ES-I3 (cell line): ENCODE measurements around the gene MTERF2.
"Not testable (repeated sequence)": the region's sequence is repeated elsewhere in the genome, so short reads cannot be mapped to it uniquely, and the experiment has no call there.

ENCODE experiments used
- H3K36me3 ChIP-seq: 2 replicates; pipeline ENCODE4 v1.6.1; 2013; ENCODE audit warnings: mild to moderate bottlenecking, low read length, control low read depth, moderate library complexity; ENCODE audit not compliant: insufficient read depth
- H3K4me1 ChIP-seq: 2 replicates; pipeline ENCODE4 v1.6.1; 2013; ENCODE audit warnings: mild to moderate bottlenecking, control low read depth, low read length; ENCODE audit not compliant: insufficient read depth
- H3K9ac ChIP-seq: 2 replicates; pipeline ENCODE4 v1.6.1; 2013; ENCODE audit warnings: low read depth, mild to moderate bottlenecking, low read length, moderate library complexity
- H3K9me3 ChIP-seq: 2 replicates; pipeline ENCODE4 v1.6.1; 2013; ENCODE audit warnings: mild to moderate bottlenecking, low read length, moderate library complexity; ENCODE audit not compliant: control insufficient read depth, insufficient read depth

MTERF2 gene

GRCh38 chr12:106986625-106987389 lies at the start of gene MTERF2:
Gene MTERF2, minus strand, starts transcription at chr12:106987146. Its CDS starts 8,432 bp downstream, at chr12:106978714.
- Histone ChIP-seq H3K4me1 (peaks cover 11% of the 10 kb centered on the region; the same call in 1 of the 2 replicates), H3K36me3 (no peaks in the 10 kb centered on the region), H3K9ac (peak within 1 kb of the TSS; percentile 85), H3K9me3 (no peaks in the 10 kb centered on the region)

GRCh38 chr12:107035733-107036132 lies 48.8 kb upstream of the MTERF2 start:
- H3K4me1 ChIP-seq = no peaks in the 10 kb centered on the region
- H3K36me3 ChIP-seq = no peaks in the 10 kb centered on the region; the same call in 1 of the 2 replicates
- no peak overlapping the region for H3K9ac ChIP-seq
- H3K9me3 ChIP-seq = no peaks in the 10 kb centered on the region

GRCh38 chr12:107033758-107034739 lies 47.1 kb upstream of the MTERF2 start:
- Histone ChIP-seq H3K9me3 (no peaks in the 10 kb centered on the region), H3K36me3 (no peaks in the 10 kb centered on the region; the same call in 1 of the 2 replicates), H3K9ac (no peak overlapping the region), H3K4me1 (no peaks in the 10 kb centered on the region)

DNA sequence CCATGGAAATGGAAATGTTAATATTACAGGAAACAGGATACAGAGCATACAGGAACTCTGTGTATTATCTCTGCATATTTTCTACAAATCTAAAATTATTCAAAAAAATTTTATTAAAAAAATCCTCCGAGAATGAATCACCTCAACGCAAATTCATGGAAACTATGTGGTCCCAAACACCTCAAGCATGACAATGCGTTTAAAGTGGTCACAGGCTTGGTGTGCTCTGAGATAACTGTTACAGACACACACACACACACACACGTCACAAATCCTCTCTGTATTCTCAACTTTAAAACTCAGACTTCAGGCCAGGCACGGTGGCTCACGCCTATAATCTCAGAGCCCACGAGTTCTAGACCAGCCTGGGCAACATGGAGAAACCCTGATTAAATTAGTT lies 45.3 kb upstream of the MTERF2 start:
- no peaks in the 10 kb centered on the region for H3K4me1 ChIP-seq
- no peaks in the 10 kb centered on the region for H3K36me3 ChIP-seq
- H3K9me3 ChIP-seq = no peaks in the 10 kb centered on the region
- no peak overlapping the region for H3K9ac ChIP-seq

- H3K9ac ChIP-seq = no peak overlapping the region
- H3K9me3 ChIP-seq = no peaks in the 10 kb centered on the region
- H3K36me3 ChIP-seq = no peaks in the 10 kb centered on the region
- no peaks in the 10 kb centered on the region for H3K4me1 ChIP-seq
Observed at GRCh38 chr12:107031061-107031460, 44.1 kb upstream of the MTERF2 start.

GRCh38 chr12:107029081-107029480 lies 42.1 kb upstream of the MTERF2 start:
- Histone ChIP-seq H3K9ac (no peak overlapping the region), H3K9me3 (no peaks in the 10 kb centered on the region), H3K36me3 (no peaks in the 10 kb centered on the region), H3K4me1 (no peaks in the 10 kb centered on the region)

- Histone ChIP-seq H3K36me3 (no peaks in the 10 kb centered on the region), H3K9me3 (no peaks in the 10 kb centered on the region), H3K4me1 (no peaks in the 10 kb centered on the region), H3K9ac (no peak overlapping the region)
Observed at GRCh38 chr12:107027636-107028053, 40.7 kb upstream of the MTERF2 start.

DNA sequence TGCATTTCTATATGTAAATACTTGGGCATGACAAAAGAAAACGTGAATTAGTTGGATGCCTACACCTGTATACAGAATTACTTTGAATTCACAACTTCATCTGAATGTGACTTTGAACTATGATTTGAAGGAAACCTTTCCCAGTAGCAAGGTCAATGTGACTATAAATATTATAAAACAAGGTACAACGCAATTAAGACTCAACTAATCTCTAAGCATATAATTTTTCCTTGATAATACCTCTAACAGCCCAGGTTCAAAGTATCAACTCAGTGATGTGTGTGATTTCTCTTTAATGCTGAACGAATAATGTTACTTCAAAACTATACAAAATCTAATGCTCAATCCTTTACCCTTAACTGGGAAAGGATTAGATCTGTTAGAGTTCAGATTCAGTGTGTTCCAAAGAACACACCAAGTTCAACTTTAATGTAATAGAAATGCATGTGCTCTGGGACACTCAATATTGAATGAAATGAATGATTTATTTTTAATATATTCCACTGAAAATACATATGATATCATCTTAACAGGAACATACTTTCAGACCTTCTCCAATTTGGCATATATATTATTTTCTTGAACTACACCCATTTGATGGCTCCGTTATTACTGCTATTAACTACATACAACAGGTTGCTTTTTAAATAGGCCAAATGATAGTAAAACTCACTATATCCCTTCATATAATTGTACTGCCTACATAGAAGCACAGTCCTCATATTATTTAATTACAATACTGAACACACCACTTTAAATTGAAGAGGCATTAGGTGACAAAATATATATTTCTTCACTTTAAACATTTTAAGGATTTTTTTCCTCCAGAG lies 40.1 kb upstream of the MTERF2 start:
- Histone ChIP-seq H3K36me3 (no peaks in the 10 kb centered on the region), H3K9ac (no peak overlapping the region), H3K4me1 (no peaks in the 10 kb centered on the region), H3K9me3 (no peaks in the 10 kb centered on the region)

- H3K36me3 ChIP-seq, H3K9ac ChIP-seq, H3K9me3 ChIP-seq, H3K4me1 ChIP-seq: not testable (repeated sequence)
Observed at GRCh38 chr12:107026356-107026755, 39.4 kb upstream of the MTERF2 start.

- H3K36me3 ChIP-seq = no peaks in the 10 kb centered on the region
- no peak overlapping the region for H3K9ac ChIP-seq
- no peaks in the 10 kb centered on the region for H3K9me3 ChIP-seq
- no peaks in the 10 kb centered on the region for H3K4me1 ChIP-seq
Observed at GRCh38 chr12:107025671-107026070, 38.7 kb upstream of the MTERF2 start.

DNA sequence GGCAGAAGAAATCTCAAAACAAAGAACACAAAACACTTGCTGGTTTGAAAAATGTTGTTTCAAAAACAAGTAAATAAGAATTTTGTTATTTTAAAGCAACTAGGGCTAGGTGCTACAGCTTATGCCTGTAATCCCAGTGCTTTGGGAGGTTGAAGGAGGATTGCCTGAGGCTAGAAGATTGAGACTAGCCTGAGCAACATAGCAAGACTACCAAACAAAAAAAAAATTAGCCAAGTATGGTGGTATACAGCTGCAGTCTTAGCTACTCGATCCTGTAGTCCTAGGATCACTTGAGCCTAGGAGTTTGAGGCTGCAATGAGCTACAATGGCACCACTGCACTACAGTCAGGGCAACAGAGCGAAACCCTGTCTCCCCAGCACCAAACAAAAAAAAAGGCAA lies 32.6 kb upstream of the MTERF2 start:
- Histone ChIP-seq H3K9ac (no peak overlapping the region), H3K9me3 (no peaks in the 10 kb centered on the region), H3K4me1 (no peaks in the 10 kb centered on the region), H3K36me3 (no peaks in the 10 kb centered on the region)

DNA sequence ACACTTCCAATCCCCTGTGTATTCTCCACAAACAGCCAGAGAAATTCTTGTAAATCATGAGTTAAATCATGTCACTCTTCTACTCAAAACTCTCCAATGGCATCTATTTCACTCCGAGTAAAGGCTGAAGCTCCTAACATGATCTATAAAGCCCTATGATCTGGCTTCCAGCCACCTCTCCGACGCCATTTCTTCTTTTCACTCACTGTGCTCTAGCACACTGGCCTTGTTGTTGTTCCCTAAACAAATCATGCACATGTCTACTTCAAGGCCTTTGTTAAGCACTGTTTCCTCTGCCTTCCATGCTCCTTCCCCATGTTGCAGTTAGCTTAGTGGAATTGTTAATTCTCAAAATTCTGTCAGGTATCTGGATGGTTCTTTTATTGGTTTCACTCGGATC lies 30.1 kb upstream of the MTERF2 start:
- Histone ChIP-seq H3K4me1 (no peaks in the 10 kb centered on the region), H3K9me3 (no peaks in the 10 kb centered on the region), H3K36me3 (no peaks in the 10 kb centered on the region), H3K9ac (no peak overlapping the region)

DNA sequence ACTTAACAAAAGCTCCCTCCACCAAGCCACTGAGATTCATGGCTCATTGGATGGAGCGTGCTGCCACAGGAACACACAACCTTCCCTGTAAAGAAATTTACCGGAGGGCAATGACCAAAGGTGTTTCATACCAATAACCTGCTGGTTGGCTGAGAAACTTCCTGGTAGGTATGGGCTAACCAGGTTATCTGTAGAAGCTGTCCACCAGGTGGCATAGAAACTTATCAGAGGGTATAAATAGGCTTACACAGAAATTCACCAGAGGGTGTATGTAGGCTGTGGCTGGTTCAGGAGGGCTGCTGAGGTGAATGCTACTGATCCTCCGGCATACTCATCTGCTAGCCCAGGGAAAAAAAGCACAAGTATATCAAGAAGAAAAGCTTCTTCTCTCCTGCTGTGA lies 27.1 kb upstream of the MTERF2 start:
- Histone ChIP-seq H3K4me1 (no peaks in the 10 kb centered on the region), H3K9me3 (no peaks in the 10 kb centered on the region), H3K9ac (no peak overlapping the region), H3K36me3 (no peaks in the 10 kb centered on the region)
